Esophagus squamous epithelium (tissue), 4 donors: ENCODE measurements around the gene GSTM2.

Source experiments
- POLR2A ChIP-seq, 4 donors: fragments of 450-650 bp; IDR thresholded peaks; one replicate each; pipeline ENCODE4 v1.6.1; 2017; ENCODE audit warnings: antibody characterized with exemption in 4 of 4, mild to moderate bottlenecking in 4 of 4, moderate library complexity in 3 of 4
- TF ChIP-seq, protein P1 (sequence below), 6 experiments: fragments of 450-650 bp in 4 of 6; fragments of 200-600 bp in 2 of 6; sonication (generic) in 2 of 6; IDR thresholded peaks; one replicate each; pipeline ENCODE4 v1.5.1; 2016 to 2019; ENCODE audit warnings: antibody characterized with exemption in 6 of 6, mild to moderate bottlenecking in 4 of 6, moderate library complexity in 4 of 6

DNA sequence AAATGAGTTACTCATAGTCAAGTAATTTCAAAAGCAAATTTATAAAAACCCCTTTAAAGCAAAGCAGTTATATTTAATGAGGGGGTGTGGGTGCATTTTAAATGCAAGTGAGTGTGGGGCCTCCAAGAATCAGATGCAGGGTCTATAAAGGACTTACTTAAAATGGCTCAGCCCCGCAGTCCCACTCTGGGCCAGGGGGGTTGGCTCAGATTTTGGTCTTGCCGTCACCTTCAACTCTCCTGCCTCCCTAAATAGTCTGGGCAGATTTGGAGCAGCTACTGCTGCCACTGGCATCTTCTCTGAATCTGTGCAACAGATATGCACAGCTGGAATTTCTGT is 32.0 kb upstream of the GSTM2 start:
- TF ChIP-seq POLR2A (IDR thresholded peaks at IDR 0.05), result no peak
- TF ChIP-seq, protein P1, sequence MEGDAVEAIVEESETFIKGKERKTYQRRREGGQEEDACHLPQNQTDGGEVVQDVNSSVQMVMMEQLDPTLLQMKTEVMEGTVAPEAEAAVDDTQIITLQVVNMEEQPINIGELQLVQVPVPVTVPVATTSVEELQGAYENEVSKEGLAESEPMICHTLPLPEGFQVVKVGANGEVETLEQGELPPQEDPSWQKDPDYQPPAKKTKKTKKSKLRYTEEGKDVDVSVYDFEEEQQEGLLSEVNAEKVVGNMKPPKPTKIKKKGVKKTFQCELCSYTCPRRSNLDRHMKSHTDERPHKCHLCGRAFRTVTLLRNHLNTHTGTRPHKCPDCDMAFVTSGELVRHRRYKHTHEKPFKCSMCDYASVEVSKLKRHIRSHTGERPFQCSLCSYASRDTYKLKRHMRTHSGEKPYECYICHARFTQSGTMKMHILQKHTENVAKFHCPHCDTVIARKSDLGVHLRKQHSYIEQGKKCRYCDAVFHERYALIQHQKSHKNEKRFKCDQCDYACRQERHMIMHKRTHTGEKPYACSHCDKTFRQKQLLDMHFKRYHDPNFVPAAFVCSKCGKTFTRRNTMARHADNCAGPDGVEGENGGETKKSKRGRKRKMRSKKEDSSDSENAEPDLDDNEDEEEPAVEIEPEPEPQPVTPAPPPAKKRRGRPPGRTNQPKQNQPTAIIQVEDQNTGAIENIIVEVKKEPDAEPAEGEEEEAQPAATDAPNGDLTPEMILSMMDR (IDR thresholded peaks at IDR 0.05), result no peak
